GM10266 (cell line): ENCODE data around the gene PRKCA.

Experiments
- DNase-seq: peaks from one replicate; pipeline ENCODE4 v3.0.0; 2012; ENCODE audit errors: extremely low spot score
- TF ChIP-seq, protein P1 (sequence below): IDR thresholded peaks from 2 replicates; pipeline ENCODE4 v1.5.1; 2012; ENCODE audit warnings: mild to moderate bottlenecking, low read depth; ENCODE audit not compliant: control insufficient read depth, insufficient read depth; ENCODE audit errors: missing control alignments

The PRKCA gene

DNA sequence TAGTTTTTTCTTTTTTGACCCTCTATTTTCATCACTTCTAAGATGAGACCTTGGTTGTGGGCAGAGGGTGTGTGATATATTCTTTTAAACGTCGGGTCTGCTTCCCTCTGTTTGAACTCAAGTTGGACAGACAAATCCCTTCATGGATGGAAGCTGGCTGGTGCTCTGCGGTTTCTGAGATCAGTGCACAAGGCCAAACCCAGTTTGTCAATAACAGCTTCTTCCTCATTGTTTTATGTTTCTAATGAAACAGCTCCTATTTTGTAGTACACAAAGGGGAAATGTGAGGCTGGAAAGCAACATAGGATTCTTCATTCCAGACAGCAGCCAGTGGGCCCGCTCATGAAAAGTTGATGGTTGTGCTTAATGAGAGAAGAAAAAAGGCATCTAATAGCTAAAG, 159.6 kb downstream of the PRKCA start:
- no peak for DNase-seq
- TF ChIP-seq, protein P1, sequence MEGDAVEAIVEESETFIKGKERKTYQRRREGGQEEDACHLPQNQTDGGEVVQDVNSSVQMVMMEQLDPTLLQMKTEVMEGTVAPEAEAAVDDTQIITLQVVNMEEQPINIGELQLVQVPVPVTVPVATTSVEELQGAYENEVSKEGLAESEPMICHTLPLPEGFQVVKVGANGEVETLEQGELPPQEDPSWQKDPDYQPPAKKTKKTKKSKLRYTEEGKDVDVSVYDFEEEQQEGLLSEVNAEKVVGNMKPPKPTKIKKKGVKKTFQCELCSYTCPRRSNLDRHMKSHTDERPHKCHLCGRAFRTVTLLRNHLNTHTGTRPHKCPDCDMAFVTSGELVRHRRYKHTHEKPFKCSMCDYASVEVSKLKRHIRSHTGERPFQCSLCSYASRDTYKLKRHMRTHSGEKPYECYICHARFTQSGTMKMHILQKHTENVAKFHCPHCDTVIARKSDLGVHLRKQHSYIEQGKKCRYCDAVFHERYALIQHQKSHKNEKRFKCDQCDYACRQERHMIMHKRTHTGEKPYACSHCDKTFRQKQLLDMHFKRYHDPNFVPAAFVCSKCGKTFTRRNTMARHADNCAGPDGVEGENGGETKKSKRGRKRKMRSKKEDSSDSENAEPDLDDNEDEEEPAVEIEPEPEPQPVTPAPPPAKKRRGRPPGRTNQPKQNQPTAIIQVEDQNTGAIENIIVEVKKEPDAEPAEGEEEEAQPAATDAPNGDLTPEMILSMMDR, result no peak

DNA sequence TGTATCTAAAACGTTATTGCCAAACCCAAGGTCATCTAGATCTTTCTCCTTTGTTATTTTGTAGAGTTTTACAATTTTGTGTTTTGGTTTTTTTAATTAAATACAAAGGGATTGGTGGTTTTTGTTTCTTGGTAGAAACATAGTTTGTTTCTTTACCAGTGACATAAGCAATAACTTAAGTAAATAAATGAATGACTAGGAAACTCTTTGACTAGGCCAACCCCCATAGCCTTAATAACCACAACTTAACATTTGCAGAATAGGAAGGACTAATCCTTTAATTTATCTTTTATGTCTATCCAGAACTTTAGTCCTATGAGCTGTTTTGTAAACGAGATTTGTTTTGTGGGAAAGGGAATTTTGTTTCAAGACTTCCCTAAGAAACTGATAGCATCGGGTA, 162.5 kb downstream of the PRKCA start:
- no peak for DNase-seq
- TF ChIP-seq, protein P1, result no peak

DNA sequence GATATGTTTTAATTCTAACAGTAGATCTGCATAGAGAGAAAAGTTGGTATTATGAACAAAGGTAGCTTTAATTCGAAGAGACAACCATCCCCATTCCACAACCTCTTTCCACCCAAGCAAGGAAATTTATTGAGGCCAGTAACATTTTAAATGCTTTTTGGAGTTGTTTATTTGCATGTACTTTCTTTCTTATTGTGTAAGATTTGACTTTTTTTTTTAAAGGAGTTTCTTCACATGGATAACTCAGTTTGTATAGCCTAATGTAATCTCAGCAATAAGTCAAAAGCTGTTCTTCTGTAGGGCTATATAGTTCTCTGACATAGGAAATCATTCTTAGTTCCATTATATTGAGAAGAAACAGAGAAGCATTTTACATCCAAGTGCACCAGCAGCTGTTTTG, 163.3 kb downstream of the PRKCA start:
- TF ChIP-seq, protein P1, result no peak
- DNase-seq, result no peak

DNA sequence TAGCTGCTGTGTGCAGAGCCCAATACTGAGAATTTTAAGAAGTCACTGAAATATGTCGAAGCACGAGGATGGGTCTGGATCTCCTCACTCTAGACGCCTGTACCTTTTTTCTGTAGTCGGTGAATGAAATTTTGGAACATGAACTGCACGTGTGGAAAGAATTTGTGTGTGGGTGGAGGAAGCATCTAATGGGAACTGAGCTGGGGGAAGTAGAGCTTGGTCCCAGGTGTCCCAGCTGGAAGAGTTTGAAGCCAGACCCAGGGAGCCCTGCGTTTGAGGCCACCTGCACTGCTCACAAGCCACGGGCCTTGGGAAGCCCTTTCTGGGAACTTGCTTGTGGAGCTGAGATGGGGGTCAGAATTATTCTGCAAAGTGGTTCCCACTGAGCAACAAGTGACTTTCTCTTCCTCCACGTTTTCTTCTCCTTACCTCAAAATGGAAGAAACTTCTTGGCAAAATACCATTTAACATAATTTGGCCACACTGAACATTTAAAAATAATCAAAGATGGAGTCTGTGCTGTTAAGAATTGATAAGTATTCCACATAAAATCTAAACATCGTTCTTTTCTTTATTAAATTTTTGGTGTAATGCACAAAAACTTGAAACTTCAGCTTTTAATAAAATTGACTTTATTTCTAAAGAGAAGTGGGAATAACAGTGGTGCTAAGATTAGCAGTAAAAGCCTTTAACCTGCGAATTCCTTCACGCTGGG, 163.8 kb downstream of the PRKCA start:
- no peak for DNase-seq
- TF ChIP-seq, protein P1, result no peak

DNA sequence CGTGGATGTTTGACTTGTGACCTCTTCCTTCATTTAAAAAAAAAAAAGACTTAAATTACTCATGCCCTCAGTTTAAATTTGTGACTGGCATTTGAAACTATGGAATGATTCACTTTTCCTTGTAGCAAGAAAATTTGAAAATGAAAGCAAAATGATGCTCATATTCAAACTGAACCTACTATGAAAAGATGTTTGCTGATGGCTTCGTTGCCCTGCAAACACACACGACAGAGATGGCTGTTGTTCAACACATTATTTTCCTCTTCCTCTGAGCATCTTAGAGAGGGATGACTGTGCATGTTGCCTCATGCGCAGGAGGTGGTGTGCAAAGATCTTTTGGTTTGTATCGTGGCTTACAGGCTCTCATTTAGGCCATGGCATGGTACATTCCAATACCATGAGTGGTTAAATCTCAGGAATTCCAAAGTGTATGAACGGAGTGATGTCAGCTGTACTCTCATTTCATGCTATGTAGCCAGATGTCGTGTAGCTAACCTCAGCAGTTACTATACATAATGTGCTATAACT, 164.5 kb downstream of the PRKCA start:
- TF ChIP-seq, protein P1, result no peak
- DNase-seq, result peak; percentile 28

DNA sequence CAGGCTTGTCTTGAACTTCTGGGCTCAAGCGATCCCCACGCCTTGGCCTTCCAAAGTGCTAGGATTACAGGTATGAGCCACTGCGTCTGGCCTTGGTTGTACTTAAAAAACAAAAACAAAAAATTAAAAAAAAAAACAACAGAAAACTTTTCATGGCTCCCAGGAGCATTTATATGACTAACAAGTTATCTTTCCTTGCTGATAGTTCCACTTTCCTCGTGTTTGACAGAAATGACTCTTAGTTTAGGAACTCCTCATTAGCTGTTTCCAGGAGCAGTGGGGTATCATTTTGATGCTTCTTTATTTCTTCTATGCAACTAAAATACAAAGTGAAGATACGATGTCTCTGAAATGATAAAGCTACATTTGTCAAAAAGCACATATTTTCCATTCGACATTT, 165.4 kb downstream of the PRKCA start:
- TF ChIP-seq, protein P1, result no peak
- DNase-seq, result no peak
